Astrocyte of the cerebellum (primary cell): ENCODE data around the gene ITGA2.

ENCODE experiments used
- DNase-seq: peaks from one replicate; pipeline ENCODE4 v3.0.0-alpha.2; 2011; ENCODE audit warnings: low read depth
- H3K4me3 ChIP-seq: 2 replicates; pipeline ENCODE4 v1.5.1; 2011; ENCODE audit warnings: mild to moderate bottlenecking, low read depth, low read length, moderate library complexity
- in situ Hi-C: cut with HindIII; loops from 2 replicates; pipeline ENCODE4 v1.10.0; 2017; ENCODE audit warnings: low sequenced_read_pairs
- TF ChIP-seq, protein P1 (sequence below): IDR thresholded peaks from 2 replicates; pipeline ENCODE4 v1.5.1; 2012; ENCODE audit warnings: low read length, low read depth, moderate library complexity, mild to moderate bottlenecking; ENCODE audit errors: missing control alignments

Gene ITGA2

DNA sequence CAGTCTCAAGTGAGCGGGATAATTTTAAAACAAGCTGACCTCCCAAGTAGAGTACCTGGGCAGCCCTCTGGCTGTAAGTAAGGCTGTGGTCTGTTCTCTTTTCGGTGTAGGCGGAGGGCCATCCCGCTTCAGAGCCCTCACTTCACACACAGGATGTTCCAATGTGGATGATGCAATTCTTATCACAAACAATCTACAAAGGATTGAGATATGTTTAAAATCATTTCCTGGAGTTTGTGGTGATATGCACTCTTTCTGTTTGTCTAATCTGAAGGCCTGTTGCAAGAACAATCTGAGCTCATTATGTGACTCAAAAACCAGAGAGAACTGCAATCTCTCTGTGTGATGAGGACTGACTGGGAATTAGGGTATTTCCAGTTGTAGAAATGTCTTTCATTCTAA, 42.5 kb downstream of the ITGA2 start:
- peak; percentile 37 for DNase-seq
- no peak overlapping the region for H3K4me3 ChIP-seq
- TF ChIP-seq, protein P1, sequence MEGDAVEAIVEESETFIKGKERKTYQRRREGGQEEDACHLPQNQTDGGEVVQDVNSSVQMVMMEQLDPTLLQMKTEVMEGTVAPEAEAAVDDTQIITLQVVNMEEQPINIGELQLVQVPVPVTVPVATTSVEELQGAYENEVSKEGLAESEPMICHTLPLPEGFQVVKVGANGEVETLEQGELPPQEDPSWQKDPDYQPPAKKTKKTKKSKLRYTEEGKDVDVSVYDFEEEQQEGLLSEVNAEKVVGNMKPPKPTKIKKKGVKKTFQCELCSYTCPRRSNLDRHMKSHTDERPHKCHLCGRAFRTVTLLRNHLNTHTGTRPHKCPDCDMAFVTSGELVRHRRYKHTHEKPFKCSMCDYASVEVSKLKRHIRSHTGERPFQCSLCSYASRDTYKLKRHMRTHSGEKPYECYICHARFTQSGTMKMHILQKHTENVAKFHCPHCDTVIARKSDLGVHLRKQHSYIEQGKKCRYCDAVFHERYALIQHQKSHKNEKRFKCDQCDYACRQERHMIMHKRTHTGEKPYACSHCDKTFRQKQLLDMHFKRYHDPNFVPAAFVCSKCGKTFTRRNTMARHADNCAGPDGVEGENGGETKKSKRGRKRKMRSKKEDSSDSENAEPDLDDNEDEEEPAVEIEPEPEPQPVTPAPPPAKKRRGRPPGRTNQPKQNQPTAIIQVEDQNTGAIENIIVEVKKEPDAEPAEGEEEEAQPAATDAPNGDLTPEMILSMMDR = no peak
- in situ Hi-C loops = no loop called here

DNA sequence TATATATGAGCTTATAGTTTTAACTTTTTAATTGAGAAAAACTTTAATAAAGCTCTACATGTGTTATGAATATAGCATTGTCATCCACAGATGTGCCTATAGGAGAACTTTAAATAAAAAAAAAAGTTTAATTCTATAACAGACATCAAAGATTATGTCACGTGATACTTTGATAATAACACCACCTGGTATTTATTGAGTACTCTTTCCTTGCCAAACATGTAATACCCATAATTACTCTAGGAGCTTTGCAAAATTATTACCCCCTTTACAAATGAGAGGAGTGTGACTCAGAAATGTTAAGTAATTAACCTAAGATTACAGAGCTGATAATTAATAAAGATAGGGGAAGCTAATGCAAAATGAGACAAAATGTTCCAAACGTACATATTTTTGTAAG, 43.0 kb downstream of the ITGA2 start:
- DNase-seq = no peak
- TF ChIP-seq, protein P1 = no peak
- no peak overlapping the region for H3K4me3 ChIP-seq
- in situ Hi-C loops = no loop called here

DNA sequence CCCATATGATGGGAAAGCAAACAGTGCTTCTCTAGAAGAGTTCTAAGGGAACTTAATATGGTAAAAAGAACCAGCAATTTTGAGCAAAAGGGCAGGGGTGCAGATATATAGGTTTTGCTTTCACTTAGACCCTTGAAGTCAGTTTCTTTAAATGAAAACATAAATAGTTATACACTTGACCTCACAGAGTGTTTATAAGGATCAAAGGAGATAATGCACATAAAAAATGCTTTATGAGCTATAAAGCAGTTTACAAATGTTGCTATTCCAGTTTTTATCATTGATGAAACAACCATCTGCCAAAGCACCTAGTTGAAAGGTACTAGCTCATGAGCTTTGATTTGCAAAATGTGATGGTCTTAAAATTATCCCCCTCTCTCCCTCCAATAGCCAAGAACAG, 45.7 kb downstream of the ITGA2 start:
- H3K4me3 ChIP-seq = no peak overlapping the region
- TF ChIP-seq, protein P1 = no peak
- no peak for DNase-seq
- in situ Hi-C loops = no loop called here

DNA sequence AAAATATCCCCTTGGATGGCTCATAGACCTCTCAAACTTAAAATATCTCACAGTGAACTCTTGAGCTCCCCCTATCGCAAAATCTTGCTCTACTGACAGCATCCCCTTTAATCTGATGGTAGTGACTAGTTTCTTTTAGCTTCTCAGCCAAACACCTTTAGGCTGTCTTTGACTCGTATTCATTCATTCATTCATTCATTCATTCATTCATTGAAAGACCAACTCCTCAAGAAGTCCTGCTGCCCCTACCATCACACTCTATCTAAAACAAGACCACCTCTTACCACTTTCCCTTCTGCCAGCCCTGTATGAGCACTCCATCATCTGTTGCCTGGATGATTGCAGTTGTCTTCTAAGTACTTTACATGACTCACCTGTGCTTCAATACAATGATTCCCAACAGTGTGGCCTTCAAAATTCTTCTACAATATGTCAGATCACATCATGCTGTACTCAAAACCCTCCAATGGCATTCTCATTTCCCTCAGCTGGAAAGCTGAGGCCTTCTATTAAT, 46.8 kb downstream of the ITGA2 start:
- TF ChIP-seq, protein P1 = peak; percentile 29
- no peak for DNase-seq
- H3K4me3 ChIP-seq = no peak overlapping the region
- in situ Hi-C loops = no loop called here

DNA sequence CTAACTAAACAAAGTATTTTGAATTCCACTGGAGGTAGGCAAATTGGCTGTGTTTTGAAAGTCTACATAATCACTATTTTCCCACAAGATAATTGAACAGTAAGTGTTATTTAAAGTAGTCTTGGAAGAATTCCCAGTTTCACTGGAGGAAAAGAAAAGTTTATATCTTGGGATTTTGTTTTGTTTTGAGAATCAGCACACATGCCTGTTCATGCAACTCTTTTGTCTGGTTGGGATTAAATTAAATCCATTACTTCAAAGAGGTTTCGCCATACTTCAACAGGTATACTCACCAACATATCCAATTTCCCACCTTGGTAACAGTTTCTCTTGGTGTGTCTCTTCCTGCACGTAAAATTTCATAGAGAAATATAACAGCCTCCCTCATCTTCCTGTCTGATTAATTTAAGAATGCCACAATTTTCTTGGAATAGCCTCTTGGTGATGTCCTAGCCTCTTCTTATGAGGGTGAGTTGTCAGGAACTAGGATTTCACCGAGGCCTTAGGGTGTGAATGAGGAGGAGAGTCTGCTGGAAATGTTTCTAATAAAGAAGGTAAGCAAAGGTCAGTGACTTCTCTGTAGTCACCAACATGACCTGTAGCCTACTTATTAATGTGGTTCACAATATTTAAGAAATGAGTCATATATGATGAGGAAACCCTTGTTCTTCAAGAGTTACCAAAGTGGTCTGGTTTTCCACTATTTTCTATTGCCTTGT, 48.1 kb downstream of the ITGA2 start:
- DNase-seq = no peak
- in situ Hi-C loops = no loop called here
- no peak overlapping the region for H3K4me3 ChIP-seq
- TF ChIP-seq, protein P1 = no peak

DNA sequence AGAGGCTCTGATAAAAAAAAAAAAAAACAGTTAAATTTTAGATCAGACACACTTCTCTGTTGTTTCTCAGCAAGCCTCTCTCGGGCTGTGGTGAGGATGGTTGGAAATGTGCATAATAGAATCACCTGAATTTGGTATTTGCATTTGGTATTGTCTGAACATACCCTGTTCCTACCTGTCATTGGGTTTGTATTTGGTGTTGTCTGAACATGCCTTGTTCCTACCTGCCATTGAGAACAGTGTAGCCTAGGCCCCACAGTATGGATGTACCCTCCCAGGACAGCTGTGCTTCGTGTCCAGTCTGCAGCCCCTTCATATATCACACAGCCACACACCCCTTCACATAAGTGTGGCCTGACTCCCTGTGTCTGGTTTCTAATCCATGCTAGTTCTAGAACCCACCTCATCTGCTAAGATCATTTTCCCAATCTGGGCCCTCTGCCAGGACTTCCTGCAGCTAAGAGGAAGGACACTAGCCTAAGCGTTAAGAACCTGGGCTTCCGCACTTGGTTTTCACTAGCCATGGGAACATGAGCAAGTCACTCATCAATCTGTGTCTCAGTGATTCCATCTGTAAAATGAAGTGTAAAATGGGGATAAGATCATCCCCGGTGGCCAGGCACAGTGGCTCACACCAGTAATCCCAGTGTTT, 49.2 kb downstream of the ITGA2 start:
- no peak overlapping the region for H3K4me3 ChIP-seq
- DNase-seq = no peak
- in situ Hi-C loops = no loop called here
- TF ChIP-seq, protein P1 = no peak
